HEK293 (cell line): ENCODE measurements around the gene LGR5.

Experiments
- CTCF ChIA-PET: fragments of 350-600 bp; formaldehyde crosslinking; extraction: SDS; loops from one replicate; lab custom pipeline; 2021; ENCODE audit warnings: antibody characterized with exemption; lab: Yijun Ruan, JAX
- POLR2A ChIA-PET: fragments of 300-600 bp; formaldehyde crosslinking; extraction: SDS; loops from one replicate; lab custom pipeline; 2020; ENCODE audit warnings: antibody characterized with exemption, inconsistent platforms; lab: Yijun Ruan, JAX
- H3K27ac ChIP-seq: fragments of 200-500 bp; sonication (Bioruptor generic); 2 replicates; pipeline ENCODE4 v1.5.1; 2014; ENCODE audit warnings: low read depth, low read length, control low read depth, inconsistent platforms; ENCODE audit errors: extremely low read depth
- H3K36me3 ChIP-seq, 2 experiments: fragments of 200-500 bp in 1 of 2; sonication (Bioruptor generic) in 1 of 2; 1 replicate in 1 of 2; 2 replicates in 1 of 2; pipeline ENCODE4 v1.5.1; 2014 to 2017; ENCODE audit warnings: inconsistent platforms in 2 of 2, low read length in 2 of 2; ENCODE audit not compliant: control insufficient read depth in 2 of 2, insufficient read depth in 1 of 2
- H3K4me1 ChIP-seq: fragments of 200-500 bp; sonication (Bioruptor generic); 2 replicates; pipeline ENCODE4 v1.5.1; 2014; ENCODE audit warnings: mild to moderate bottlenecking, low read length, inconsistent platforms; ENCODE audit not compliant: control insufficient read depth, insufficient read depth
- H3K4me3 ChIP-seq: 2 replicates; pipeline ENCODE4 v1.5.1; 2011; ENCODE audit warnings: low read depth, mild to moderate bottlenecking, control low read depth, low read length, moderate library complexity
- H3K9me3 ChIP-seq: fragments of 200-500 bp; sonication (Bioruptor generic); 2 replicates; pipeline ENCODE4 v1.5.1; 2014; ENCODE audit warnings: low read depth, low read length, inconsistent platforms; ENCODE audit not compliant: control insufficient read depth, insufficient read depth
- BCL11A ChIP-seq: fragments of 450-650 bp; formaldehyde crosslinking; IDR thresholded peaks from 2 replicates; pipeline ENCODE4 v1.5.1; 2016; ENCODE audit warnings: low read depth, missing biosample characterization, missing genetic modification characterization
- GLI2 ChIP-seq: fragments of 450-650 bp; formaldehyde crosslinking; IDR thresholded peaks from 2 replicates; pipeline ENCODE4; 2017; ENCODE audit warnings: missing biosample characterization, missing genetic modification characterization, low read depth, borderline replicate concordance
- KLF7 ChIP-seq: fragments of 450-650 bp; formaldehyde crosslinking; IDR thresholded peaks from 2 replicates; pipeline ENCODE4 v1.5.1; 2016; ENCODE audit warnings: missing biosample characterization, missing genetic modification characterization, borderline replicate concordance
- MEIS1 ChIP-seq: sonication (generic); formaldehyde crosslinking; IDR thresholded peaks from 2 replicates; pipeline ENCODE4 v1.8.1; 2022; ENCODE audit warnings: missing genetic modification reagents, mild to moderate bottlenecking, borderline replicate concordance
- PATZ1 ChIP-seq: fragments of 450-650 bp; formaldehyde crosslinking; IDR thresholded peaks from 2 replicates; pipeline ENCODE4 v1.5.1; 2016; ENCODE audit warnings: missing biosample characterization, missing genetic modification characterization
- PRDM1 ChIP-seq: fragments of 450-650 bp; formaldehyde crosslinking; IDR thresholded peaks from 2 replicates; pipeline ENCODE4; 2016; ENCODE audit warnings: missing biosample characterization, missing genetic modification characterization
- PRDM4 ChIP-seq: fragments of 450-650 bp; formaldehyde crosslinking; IDR thresholded peaks from 2 replicates; pipeline ENCODE4 v1.5.1; 2017; ENCODE audit warnings: missing biosample characterization, missing genetic modification characterization
- TRIM28 ChIP-seq: IDR thresholded peaks from 2 replicates; pipeline ENCODE4 v1.6.1; 2011; ENCODE audit warnings: low read length, control low read depth, borderline replicate concordance
- ZBTB11 ChIP-seq: fragments of 450-650 bp; formaldehyde crosslinking; conservative IDR thresholded peaks from 2 replicates; pipeline ENCODE4 v1.5.1; 2016; ENCODE audit warnings: low read depth, missing biosample characterization, missing genetic modification characterization
- ZBTB8A ChIP-seq: fragments of 450-650 bp; formaldehyde crosslinking; IDR thresholded peaks from 2 replicates; pipeline ENCODE4 v1.5.1; 2016; ENCODE audit warnings: missing biosample characterization, missing genetic modification characterization
- ZNF140 ChIP-seq: fragments of 450-650 bp; formaldehyde crosslinking; IDR thresholded peaks from 2 replicates; pipeline ENCODE4 v1.5.1; 2016; ENCODE audit warnings: missing biosample characterization, missing genetic modification characterization
- ZNF174 ChIP-seq: fragments of 450-650 bp; formaldehyde crosslinking; IDR thresholded peaks from 2 replicates; pipeline ENCODE4 v1.5.0; 2017; ENCODE audit warnings: missing biosample characterization, mild to moderate bottlenecking, missing genetic modification characterization
- ZNF239 ChIP-seq: fragments of 450-650 bp; formaldehyde crosslinking; IDR thresholded peaks from 2 replicates; pipeline ENCODE4 v1.5.1; 2016; ENCODE audit warnings: missing biosample characterization, missing genetic modification characterization
- ZNF433 ChIP-seq: fragments of 450-650 bp; formaldehyde crosslinking; IDR thresholded peaks from 2 replicates; pipeline ENCODE4 v1.5.1; 2016; ENCODE audit warnings: missing biosample characterization, missing genetic modification characterization, low read depth
- ZNF621 ChIP-seq: fragments of 450-650 bp; formaldehyde crosslinking; IDR thresholded peaks from 2 replicates; pipeline ENCODE4 v1.5.1; 2017; ENCODE audit warnings: missing biosample characterization, missing genetic modification characterization
- ZNF677 ChIP-seq: fragments of 450-650 bp; IDR thresholded peaks from 2 replicates; pipeline ENCODE4 v1.5.0; 2018; ENCODE audit warnings: missing biosample characterization, mild to moderate bottlenecking, missing genetic modification characterization, moderate library complexity
- ZNF768 ChIP-seq: fragments of 450-650 bp; formaldehyde crosslinking; IDR thresholded peaks from 2 replicates; pipeline ENCODE4 v1.5.1; 2018; ENCODE audit warnings: missing biosample characterization, mild to moderate bottlenecking, missing genetic modification characterization
- ZNF776 ChIP-seq: fragments of 450-650 bp; formaldehyde crosslinking; IDR thresholded peaks from 2 replicates; pipeline ENCODE4 v1.5.0; 2017; ENCODE audit warnings: missing biosample characterization, missing genetic modification characterization, borderline replicate concordance
- ZNF837 ChIP-seq: fragments of 450-650 bp; formaldehyde crosslinking; IDR thresholded peaks from 2 replicates; pipeline ENCODE4 v1.5.1; 2016; ENCODE audit warnings: missing biosample characterization, missing genetic modification characterization
- ZSCAN18 ChIP-seq: fragments of 450-650 bp; formaldehyde crosslinking; IDR thresholded peaks from 2 replicates; pipeline ENCODE4 v1.5.1; 2016; ENCODE audit warnings: missing biosample characterization, missing genetic modification characterization

Gene LGR5

GRCh38 chr12:71533703-71534102 lies 94.1 kb downstream of the LGR5 start:
- CTCF ChIA-PET, result interaction anchor here (0.8 kb wide), 1 partner anchor 17 kb away, joined by 3 read pairs; no protein-coding TSS in a partner anchor
- Histone ChIP-seq H3K4me3 (no peak overlapping the region), H3K4me1 (no peaks in the 10 kb centered on the region), H3K36me3 (no peaks in the 10 kb centered on the region; a peak in 2 of 3 replicates), H3K27ac (no peak overlapping the region), H3K9me3 (no peaks in the 10 kb centered on the region)
- no peak for TF ChIP-seq MEIS1 (CRISPR knock-in tag)
- no peak for TF ChIP-seq ZBTB11 (tag by site-specific recombination)
- no peak for TF ChIP-seq PATZ1 (tag by site-specific recombination)
- no peak for TF ChIP-seq ZNF140 (tag by site-specific recombination)
- no peak for TF ChIP-seq KLF7 (tag by site-specific recombination)
- no peak for TF ChIP-seq ZBTB8A (tag by site-specific recombination)
- TF ChIP-seq ZNF433 (tag by site-specific recombination), result no peak
- no peak for TF ChIP-seq ZNF677 (tag by site-specific recombination)
- TF ChIP-seq ZSCAN18 (tag by site-specific recombination), result no peak
- TF ChIP-seq ZNF174, result no peak
- TF ChIP-seq ZNF837 (tag by site-specific recombination), result no peak
- TF ChIP-seq PRDM1 (tag by site-specific recombination), result no peak
- TF ChIP-seq ZNF239, result no peak
- TF ChIP-seq PRDM4 (tag by site-specific recombination), result no peak
- no peak for TF ChIP-seq ZNF776 (tag by site-specific recombination)
- TF ChIP-seq BCL11A, result no peak
- TF ChIP-seq GLI2 (tag by site-specific recombination), result no peak
- TF ChIP-seq ZNF621 (tag by site-specific recombination), result no peak
- TF ChIP-seq ZNF768 (tag by site-specific recombination), result no peak
- no peak for TF ChIP-seq TRIM28
- POLR2A ChIA-PET, result no interaction called here
